DMS153 (cell line): ENCODE results near the gene ORC5.
"Not testable (repeated sequence)": the region's sequence is repeated elsewhere in the genome, so short reads cannot be mapped to it uniquely, and the experiment has no call there.

Experiments used
- DNase-seq: peaks from one replicate; lab custom pipeline; 2025; lab: John Stamatoyannopoulos, UW

ORC5 gene

DNA sequence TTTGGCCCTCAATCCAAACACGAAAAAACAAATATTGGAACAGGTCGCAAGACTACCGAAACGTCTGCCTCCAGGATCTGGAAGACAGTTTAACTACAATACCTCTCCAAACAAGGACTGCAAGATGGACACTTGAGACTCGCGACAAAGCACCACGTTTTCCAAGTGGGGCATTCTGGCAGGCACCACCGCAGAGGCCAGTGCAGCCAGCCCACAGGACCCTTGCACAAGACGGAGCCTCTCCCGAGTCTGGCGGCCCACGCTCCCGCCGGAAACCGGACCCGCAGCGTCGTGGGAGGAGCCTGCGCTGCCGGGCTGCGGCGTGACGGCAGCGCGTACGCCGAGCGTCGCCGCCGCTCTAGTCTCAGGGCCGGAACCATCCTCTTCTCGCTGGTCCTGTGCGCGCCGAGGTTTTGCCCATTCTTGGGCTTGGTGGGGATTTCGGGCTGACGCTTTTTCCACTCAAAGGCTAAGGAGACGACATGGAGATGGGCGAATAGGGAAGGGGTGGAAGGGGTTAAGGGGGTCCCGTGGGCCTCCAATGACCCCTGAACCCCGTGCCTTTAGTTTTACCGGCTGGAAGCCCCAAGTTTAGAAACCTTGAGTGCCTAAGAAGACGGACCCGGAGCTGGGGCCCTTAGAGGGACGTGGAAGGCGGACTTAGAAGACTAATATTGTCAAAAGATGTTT, at the start of gene ORC5:
Gene ORC5, minus strand, starts transcription at position 283 of the 690 bp plus-strand sequence. Its CDS starts 109 bp downstream, at position 174.
- peak; percentile 63 for DNase-seq

DNA sequence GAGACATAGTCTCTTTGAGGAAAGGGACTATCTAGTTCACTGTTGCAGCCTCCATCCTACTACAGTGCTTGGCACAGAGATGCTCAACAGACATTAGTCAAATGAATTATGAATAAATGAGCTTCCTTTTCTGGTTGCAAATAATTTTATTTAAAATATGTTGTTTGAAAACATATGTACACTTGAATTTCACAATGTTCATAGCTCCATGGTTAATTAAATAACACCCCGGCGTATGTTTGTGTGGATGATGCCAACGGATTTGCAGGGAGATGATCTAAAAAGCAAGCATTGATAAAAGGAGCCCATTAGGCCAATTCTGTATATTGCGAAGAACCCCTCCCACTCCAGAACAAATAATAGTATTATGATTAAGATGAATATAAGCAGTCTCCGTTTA, 47.8 kb upstream of the ORC5 start:
- DNase-seq, result no peak

DNA sequence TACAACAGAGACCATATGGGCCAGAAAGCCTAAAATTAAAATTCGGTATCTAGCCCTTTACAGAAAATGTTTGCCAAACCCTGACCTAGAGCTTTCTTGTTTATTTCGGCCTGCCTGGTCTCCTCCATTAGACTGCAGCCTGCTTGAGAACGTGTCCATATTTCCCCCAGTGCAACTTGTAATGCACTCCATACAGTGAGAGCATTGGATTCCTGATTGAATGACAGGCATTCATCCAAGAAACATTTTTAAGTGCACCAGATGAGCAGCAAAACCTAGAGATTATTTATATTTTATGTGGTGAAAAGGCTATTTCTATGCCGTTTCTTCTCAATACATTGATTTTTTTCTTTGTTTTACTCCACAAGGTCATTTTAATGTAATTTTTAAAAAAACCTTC, 47.4 kb upstream of the ORC5 start:
- DNase-seq, result no peak

DNA sequence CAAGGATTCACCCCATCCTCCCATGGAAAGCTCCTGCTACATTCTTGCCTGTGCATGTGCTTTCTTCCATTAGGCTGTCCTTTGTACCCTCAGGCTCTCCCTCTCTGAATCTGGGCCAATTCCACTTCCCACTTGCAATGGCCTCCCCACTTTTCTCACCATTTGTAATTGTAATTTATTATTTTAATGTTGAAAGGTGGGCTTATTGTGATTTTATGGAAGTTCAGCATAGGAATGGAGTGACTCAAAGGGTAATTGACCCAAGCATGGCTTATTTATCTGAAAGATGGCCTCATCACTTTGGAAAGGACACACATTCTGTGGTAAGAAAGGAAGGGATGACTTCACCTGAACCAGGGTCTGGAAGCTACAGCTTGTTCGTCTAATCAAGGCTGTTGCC, 46.9 kb upstream of the ORC5 start:
- DNase-seq, result no peak

DNA sequence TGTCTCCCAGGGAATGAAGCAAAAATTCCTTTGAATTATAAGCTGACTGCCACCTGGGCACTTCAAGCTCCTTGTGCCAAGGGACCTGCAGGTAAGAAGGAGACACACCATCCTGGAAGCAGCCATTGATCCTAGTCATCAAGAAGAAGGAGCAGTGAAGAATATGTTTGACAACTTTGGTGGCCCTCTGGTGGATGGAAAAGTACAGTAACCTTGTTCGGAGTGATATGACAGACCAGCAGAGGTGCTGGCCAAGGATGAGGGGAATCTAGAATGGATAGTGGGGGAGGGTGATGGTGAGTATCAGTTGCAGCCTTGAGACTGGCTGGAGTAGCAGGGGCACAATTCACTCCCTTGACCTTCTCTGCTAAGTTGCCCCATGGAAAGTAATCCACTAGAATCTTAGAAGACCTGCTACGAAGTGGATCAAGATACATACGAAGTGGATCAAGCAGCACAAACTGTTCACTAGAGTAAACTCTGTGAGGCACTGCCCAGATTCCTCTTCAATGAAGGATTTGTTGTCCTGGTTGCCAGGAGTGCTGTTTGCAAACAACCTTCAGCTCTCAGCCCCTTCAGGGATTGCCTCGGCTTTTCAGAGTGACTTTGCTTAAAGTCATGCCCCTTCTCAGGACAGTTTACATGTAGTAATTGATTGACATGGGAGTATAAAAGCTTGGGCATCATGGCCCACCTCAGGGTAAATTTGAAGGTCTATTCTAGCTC, 44.8 kb upstream of the ORC5 start:
- no peak for DNase-seq

DNA sequence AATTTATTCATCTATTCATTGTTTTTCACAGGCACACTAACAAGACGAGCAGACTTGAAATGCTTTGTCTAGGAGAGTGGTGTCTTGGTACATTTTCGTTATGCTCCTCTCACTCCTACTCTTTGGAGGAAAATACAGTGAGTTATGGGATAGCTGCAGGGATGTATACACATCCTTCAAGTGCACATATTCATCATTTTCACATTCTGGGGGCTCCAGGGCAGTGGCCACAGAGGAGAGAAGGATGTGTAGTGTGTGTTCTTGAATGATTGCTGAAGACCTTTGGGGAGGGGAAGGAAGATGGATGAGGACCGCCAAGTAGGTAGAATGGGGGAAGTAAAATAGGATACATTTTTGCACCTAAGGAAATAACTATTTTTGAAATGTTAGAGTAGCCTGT, 34.8 kb upstream of the ORC5 start:
- no peak for DNase-seq

DNA sequence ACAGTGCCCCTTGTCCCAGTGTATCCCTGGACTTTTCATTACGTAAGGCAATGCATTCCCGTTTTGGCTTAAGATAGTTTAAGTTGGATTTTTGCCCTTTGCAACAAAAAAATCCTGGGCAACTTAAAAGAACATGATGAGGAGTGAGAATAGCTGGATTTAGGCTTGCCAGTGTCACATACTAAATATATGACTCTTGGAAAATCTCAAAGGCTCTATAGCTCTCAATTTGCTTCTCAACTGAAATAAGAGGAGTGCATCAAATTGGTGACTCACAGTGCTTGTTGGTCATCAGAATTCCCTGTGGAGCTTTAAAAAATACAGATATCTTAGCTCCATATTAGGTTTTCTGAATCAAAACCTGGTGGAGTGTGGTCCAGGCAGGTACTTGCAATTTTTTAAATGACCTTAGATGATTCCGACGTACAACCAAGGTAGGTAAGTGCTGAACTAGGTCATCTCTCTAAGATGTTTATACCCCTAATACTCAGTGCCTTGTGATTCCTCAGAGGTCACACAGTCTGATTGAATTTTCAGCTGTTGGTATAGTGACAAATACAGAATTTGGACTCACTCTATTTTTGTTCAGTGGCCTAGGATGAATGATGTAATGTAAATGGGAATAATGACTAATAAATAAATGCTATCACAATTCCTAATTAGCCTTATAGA, 33.9 kb upstream of the ORC5 start:
- DNase-seq, result no peak

DNA sequence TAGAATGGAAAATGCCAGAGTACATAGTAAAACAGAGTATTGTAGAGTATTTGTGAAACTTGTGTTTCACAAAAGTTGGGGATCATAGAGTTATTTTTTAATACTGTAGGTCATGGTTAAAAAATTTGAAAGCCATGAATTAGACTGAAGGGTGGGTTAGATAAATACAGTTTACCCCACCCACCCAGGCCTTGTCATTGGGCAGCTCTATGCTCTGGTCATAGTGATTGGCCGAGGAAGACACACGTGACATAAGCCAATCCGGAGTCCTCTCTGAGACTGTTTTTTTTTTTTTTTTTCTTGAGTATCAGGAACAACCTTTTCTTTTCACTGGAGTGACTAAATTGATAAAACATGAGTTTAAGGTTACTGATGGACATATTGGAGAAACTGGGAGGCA, 33.3 kb upstream of the ORC5 start:
- no peak for DNase-seq

DNA sequence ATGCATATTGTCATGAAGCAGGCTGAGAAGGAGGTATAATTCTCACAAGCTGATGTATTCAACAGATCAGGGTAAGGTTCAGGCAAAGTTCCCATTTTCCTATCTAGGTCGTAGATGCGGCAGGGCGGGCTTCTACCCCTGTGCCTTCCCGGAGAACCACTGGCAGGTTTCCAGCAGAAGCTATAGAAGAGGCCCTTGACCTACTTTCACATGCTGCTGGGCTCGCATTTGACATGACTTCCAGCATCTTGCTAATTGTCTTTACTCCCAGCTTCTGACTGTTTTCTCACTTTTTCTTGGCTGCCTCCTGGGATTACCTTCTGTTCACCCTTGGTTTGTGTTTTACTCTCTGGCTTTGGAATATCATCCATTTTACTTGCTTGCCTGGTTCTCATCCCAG, 32.6 kb upstream of the ORC5 start:
- peak; percentile 47 for DNase-seq

DNA sequence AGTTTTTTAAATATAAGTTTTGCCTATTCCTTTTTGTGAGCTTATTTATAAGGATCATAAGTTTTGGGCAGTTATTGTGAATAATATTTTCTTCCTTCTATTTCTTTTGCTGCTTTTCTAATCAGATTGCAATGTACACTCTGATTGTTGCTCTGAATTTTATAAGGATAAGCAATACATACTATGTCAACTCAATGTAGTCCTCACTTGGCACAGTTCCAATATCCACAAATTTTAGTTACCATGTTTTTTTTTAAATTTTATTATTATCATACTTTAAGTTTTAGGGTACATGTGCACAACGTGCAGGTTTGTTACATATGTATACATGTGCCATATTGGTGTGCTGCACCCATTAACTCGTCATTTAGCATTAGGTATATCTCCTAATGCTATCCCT, 27.2 kb upstream of the ORC5 start:
- DNase-seq, result not testable (repeated sequence)

DNA sequence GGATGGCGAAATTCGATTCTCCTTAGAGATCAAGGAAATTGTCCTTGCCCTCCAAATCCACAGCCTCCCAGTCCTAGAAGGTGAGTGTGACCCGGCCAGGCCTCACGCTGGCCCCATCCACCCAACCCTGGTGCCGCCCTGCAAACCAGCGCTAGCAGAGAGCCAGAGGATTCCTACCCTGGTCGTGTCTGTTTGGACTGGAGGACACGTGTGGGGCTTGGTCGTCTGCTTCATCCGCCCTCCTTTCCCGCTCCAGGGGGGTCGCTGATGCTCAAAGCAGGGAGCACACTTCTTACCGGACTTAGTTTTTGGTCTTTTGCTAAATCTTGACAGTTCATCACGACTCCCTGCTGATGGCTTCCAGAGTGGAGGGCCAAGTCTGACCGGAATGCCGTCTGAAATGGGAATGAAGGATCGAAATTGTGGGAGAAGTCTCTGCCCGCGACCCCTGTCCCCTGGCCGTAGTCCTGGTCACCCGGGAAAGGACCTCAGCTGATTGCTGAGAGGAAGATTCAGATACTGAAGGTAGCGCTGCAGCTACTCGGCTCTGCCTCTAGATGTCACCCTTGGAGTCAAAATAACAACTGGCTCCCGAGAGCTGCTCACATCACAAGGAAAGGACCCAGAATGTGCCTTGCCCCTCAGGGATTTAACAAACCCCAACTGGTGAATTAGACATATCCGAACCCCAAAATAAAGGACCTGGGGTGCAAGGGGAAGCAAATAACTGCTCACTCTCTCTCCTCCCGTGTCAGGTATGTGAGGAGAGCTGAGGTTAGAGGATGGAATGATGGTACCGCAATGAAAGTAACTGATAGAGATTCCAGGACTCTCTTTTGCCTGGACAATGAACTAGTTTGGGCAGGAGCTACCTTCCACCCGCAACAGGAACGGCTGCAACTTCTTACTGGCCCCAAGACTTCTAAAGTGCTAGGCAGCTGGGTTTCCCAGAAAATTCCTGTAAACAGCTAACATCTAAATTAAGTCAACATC, 23.5 kb upstream of the ORC5 start:
- DNase-seq, result no peak

DNA sequence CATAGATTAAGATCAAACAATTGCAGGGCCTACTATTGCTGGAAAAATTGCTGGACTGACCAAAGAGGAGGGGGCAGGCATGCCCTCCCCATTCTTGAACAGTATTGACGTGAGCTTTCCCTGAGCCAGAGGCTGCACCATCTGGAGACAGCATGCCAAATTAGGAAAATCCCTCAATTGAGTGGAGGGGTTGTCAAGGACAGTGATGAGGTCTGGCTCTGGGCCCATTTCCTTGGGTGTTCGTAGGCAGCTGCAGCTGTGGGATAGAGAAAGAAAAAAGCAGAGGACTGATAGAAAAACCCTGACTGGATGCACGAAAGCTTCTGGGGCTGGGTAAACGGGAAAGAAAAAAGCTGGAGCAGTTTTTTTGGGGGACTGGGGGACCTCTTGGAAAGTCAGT, 22.8 kb upstream of the ORC5 start:
- peak; percentile 5 for DNase-seq

DNA sequence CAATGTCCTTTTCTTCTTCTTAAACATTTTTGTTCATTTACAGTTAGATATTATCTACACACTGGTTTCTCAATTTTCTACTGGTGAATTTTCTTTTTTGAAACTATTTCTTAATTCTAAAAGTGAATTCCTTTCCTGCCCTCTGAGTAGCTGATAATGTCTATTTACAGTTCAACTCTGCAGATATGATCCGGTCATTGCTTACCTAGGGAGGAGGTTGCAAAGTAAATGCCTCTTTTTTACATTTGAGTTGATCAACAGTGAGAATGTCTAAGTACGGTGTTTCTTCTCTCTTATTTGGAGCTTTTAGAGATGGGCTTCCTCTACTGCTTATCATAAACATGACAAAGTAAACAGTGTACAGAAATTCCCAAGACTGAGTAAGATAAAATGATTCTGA, 20.6 kb upstream of the ORC5 start:
- DNase-seq, result no peak

DNA sequence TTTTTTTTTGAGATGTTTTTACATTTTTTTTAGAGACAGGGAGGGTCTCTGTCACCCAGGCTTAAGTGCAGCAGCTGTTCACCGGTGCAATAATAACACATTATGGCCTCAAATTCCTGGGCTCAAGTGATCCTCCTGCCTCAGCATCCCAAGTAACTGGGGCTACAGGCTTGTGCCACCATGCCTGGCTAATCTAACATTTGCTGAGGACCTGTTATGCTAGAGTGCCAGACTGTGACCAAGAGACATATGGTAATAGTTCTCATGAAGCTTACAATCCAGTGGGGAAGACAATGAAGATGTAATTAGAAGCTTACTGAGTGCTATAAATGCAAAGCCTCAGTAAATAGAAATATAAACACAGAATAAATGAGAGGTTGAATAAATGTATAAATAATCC, 17.6 kb upstream of the ORC5 start:
- DNase-seq, result no peak

DNA sequence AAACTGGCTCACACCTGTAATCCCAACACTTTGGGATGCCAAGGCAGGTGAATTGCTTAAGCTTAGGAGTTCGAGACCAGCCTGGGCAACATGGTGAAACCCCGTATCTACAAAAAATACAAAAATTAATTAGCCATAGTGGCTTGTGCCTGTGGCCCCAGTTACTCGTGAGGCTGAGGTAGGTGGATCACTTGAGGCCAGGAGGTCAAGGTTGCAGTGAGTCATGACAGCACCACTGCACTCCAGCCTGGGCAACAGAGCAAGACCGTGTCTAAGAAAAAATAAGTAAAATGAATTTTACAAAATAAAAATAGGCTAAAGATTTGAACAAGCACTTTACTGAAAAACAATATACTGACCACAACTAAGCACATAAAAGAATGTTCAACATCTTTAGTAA, 9.8 kb upstream of the ORC5 start:
- no peak for DNase-seq

DNA sequence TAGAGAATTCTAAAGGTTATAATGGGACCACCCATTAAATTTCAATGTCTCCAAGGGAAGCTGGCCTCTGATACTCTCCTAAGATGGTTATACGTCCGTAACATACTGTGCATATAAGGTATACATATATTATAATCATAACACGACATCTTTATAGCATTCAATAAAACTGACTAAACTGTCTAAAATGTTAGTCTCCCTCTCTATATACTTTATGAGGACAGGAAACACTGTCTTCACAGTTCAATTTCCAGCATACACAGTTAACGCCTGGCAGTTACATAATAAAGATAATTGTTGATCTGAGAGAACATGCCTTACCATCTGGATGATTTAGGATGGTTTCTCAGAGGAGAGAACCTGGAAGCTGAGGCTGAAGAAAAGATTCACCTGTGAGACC, 1.2 kb upstream of the ORC5 start:
- DNase-seq, result no peak

DNA sequence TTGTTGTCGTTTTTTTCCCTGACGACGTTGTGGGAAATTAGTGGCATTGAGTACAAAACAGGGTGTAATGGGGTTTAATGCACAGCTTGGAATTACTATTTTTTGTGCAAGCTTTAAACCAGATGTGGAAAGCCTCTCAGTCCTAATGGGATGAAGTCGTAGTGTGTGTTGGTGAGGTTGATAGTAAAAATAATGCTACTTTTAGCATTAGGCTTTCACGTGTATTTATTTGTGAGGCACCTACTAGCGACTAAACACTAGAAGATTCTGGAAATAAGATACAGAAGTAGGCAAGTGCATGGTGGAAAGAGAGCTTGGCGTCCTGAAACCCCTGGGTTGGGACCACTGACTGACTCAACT, 588 bp upstream of the ORC5 start:
- no peak for DNase-seq

DNA sequence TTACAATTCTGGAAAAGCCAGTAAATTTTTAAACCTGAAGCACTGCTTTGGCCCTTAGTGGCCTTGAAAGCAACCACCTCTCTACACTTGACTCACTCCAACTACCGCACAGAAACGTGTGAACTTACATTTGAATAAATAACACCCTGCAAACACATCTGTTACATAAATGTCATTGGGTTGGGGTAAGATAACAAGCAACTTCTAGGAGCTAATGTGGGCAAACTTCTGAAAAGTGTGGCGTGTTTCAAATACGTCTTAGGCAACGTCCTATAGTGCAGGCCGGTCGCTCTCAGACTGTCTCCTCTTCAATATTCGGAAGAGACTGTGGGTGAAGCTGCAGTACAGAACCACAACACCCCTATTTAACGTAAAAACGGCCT, 474 bp downstream of the ORC5 start:
- DNase-seq, result no peak

DNA sequence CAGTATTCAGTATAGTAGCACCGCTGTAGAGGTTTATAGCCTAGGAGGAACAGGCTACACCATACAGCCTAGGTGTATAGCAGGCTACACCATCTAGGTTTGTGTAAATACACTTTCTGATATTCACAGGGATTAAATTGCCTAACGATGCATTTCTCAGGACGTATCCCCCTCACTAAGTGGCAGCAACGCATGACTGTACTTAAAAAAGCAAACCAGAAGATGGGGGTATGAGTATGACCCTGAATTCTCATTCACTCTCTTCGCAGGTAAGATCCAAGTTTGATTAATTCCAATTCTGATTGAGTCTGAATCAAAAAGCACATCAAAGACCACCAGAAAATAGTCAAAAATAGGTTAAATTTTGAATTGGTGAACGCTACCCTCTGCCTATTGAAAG, 972 bp downstream of the ORC5 start:
- DNase-seq, result no peak

DNA sequence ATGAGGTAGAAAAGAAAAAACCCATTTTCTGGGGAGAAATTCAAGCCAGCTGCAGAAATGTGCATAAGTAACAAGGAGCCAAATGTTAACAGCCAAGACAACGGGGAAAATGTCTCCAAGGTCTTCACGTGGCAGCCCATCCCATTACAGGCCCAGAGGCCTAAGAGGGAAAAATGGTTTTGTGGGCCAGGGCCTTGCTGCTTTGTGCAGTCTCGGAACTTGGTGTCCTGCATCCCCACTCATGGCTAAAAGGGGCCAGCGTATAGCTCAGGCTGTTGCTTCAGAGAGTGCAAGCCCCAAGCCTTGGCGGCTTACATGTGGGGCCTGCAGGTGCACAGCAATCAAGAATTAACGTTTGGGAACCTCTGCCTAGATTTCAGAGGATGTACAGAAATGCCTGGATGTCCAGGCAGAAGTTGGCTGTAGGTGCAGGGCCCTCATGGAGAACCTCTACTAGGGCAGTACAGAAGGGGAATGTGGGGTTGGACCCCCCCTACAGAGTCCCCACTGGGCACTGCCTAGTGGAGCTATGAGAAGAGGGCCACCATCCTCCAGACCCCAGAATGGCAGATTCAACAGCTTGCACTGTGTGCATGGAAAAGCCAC, 9.0 kb downstream of the ORC5 start:
- DNase-seq, result no peak

DNA sequence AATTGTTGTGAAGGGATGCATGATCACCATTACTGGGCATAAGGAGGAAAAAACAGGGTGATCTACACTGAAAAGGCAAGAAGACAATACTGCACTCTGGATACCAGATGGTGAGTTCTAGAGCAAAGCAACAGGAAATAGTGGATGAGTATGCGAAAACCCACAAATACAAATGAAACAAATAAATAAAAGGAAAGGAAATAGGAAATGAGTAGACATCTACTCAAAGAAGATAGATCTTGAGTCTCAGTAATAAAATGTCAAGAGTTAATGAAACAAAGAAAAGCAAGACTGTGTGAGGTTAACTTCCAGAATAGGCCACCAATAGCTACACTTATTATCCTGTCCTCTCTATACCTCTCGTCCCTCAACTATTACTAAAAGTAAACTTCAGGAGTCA, 11.7 kb downstream of the ORC5 start:
- no peak for DNase-seq

DNA sequence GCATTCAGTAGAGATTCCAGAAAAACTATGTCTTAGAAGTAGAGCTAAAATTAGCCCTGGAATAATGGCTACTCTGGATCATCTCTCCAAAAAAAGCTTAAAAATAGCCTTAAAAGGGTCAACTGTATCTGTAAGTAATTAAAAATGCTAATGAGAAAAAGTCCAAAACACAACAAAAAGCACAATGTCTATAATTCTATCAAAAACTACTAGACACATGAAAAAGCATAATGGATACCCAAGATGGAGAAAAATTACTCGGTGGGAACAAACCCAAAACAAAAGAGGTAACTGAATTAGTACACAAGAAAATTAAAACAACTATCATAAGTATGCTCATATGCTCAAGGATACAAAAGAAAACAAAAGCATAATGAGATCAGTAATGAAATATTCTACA, 15.4 kb downstream of the ORC5 start:
- no peak for DNase-seq
